Erythroblast (primary cell): Measurements from ENCODE around the gene ZNF862.

Experiments
- DNase-seq, 2 experiments: peaks; one replicate each; lab custom pipeline; 2025; lab: John Stamatoyannopoulos, UW
- GATA1 ChIP-seq: IDR thresholded peaks from 2 replicates; pipeline ENCODE4 v1.6.1; 2011; ENCODE audit warnings: low read depth, mild to moderate bottlenecking, control low read depth, low read length, moderate library complexity
- POLR2A ChIP-seq: IDR thresholded peaks from 2 replicates; pipeline ENCODE4 v1.6.1; 2011; ENCODE audit warnings: mild to moderate bottlenecking, low read length

Gene ZNF862

GRCh38 chr7:149834601-149835000, 3.6 kb upstream of the ZNF862 start:
- TF ChIP-seq POLR2A (no peak), GATA1 (no peak)
- DNase-seq: no peak

- TF ChIP-seq GATA1: no peak
- no peak for TF ChIP-seq POLR2A
These were observed 1.7 kb upstream of the ZNF862 start for GRCh38 chr7:149836434-149836833.

GRCh38 chr7:149837564-149838223, 481 bp upstream of the ZNF862 start:
- no peak for DNase-seq
- no peak for TF ChIP-seq POLR2A
- TF ChIP-seq GATA1: no peak

More at GRCh38 chr7:149836434-149836833, 1.7 kb upstream of the ZNF862 start:
- DNase-seq: no peak

- no peak for DNase-seq
- TF ChIP-seq POLR2A: no peak
- TF ChIP-seq GATA1: no peak
These were observed 825 bp downstream of the ZNF862 start for GRCh38 chr7:149838992-149839408.

- TF ChIP-seq POLR2A (no peak), GATA1 (no peak)
- no peak for DNase-seq
These were observed 1.8 kb downstream of the ZNF862 start for GRCh38 chr7:149839933-149840332.

- no peak for TF ChIP-seq GATA1
- no peak for TF ChIP-seq POLR2A
- DNase-seq: no peak
These were observed 5.4 kb downstream of the ZNF862 start for GRCh38 chr7:149843566-149843965.

GRCh38 chr7:149844445-149844844, 6.3 kb downstream of the ZNF862 start:
- no peak for DNase-seq

GRCh38 chr7:149845257-149845980, 7.2 kb downstream of the ZNF862 start:
- no peak for DNase-seq
- TF ChIP-seq GATA1 (no peak), POLR2A (no peak)

More at GRCh38 chr7:149844445-149844844, 6.3 kb downstream of the ZNF862 start:
- TF ChIP-seq GATA1 (no peak), POLR2A (no peak)

- no peak for TF ChIP-seq POLR2A
- TF ChIP-seq GATA1: no peak
- no peak for DNase-seq
These were observed 7.8 kb downstream of the ZNF862 start for GRCh38 chr7:149846021-149846420.

- TF ChIP-seq POLR2A: no peak
- TF ChIP-seq GATA1: no peak
- no peak for DNase-seq
These were observed 8.4 kb downstream of the ZNF862 start for GRCh38 chr7:149846436-149847046.

- TF ChIP-seq POLR2A (no peak), GATA1 (no peak)
- DNase-seq: no peak
These were observed 11.0 kb downstream of the ZNF862 start for GRCh38 chr7:149849174-149849573.

GRCh38 chr7:149850007-149850594, 11.9 kb downstream of the ZNF862 start:
- TF ChIP-seq POLR2A: no peak
- TF ChIP-seq GATA1: no peak
- no peak for DNase-seq

GRCh38 chr7:149850716-149851115, 12.5 kb downstream of the ZNF862 start:
- TF ChIP-seq GATA1 (no peak), POLR2A (no peak)

GRCh38 chr7:149851449-149851848, 13.3 kb downstream of the ZNF862 start:
- TF ChIP-seq GATA1: no peak
- no peak for TF ChIP-seq POLR2A
- DNase-seq: no peak

More at GRCh38 chr7:149850716-149851115, 12.5 kb downstream of the ZNF862 start:
- no peak for DNase-seq
